G401 (cell line): ENCODE measurements around the gene TAOK1. TPM values are rescaled to one million over a fixed set of nuclear protein-coding genes. Genes with fewer than 3 reads are reported as not detected.
"Not testable (repeated sequence)": the region's sequence is repeated elsewhere in the genome, so short reads cannot be mapped to it uniquely, and the experiment has no call there.

Experiments
- DNase-seq: peaks from one replicate; pipeline ENCODE4 v3.0.0-alpha.2; 2015; ENCODE audit warnings: low spot score
- in situ Hi-C: cut with HindIII; loops from 2 replicates; pipeline ENCODE4 v1.10.0; 2016; ENCODE audit warnings: low sequenced_read_pairs, mixed read lengths
- total RNA-seq: library from RNA; depleted of rRNA; stranded (reverse); fragments of >200 nt; shearing (Covaris generic); gene quantifications from 2 replicates; pipeline ENCODE4 v1.2.3, GENCODE V29; 2014

Gene TAOK1
- total RNA-seq, 1 experiment from 2014 or later = 31.1 TPM

- no peak for DNase-seq
- in situ Hi-C loops = no loop called here
These were observed 22.8 kb downstream of the TAOK1 start for GRCh38 chr17:29412780-29413565.

GRCh38 chr17:29420128-29420527 lies 30.0 kb downstream of the TAOK1 start:
- no peak for DNase-seq
- in situ Hi-C loops = no loop called here

- no peak for DNase-seq
- in situ Hi-C loops = no loop called here
These were observed 40.1 kb downstream of the TAOK1 start for GRCh38 chr17:29430275-29430674.

- in situ Hi-C loops = no loop called here
- no peak for DNase-seq
These were observed 43.4 kb downstream of the TAOK1 start for GRCh38 chr17:29433541-29433940.

- DNase-seq = no peak
- in situ Hi-C loops = no loop called here
These were observed 44.4 kb downstream of the TAOK1 start for GRCh38 chr17:29434550-29434949.

- in situ Hi-C loops = no loop called here
- no peak for DNase-seq
These were observed 52.3 kb downstream of the TAOK1 start for GRCh38 chr17:29442451-29442850.

- no peak for DNase-seq
- in situ Hi-C loops = no loop called here
These were observed 53.0 kb downstream of the TAOK1 start for GRCh38 chr17:29443041-29443739.

- no peak for DNase-seq
- in situ Hi-C loops = no loop called here
These were observed 54.4 kb downstream of the TAOK1 start for GRCh38 chr17:29444589-29444988.

GRCh38 chr17:29445844-29446243 lies 55.7 kb downstream of the TAOK1 start:
- in situ Hi-C loops = no loop called here
- no peak for DNase-seq

GRCh38 chr17:29449865-29450671 lies 59.9 kb downstream of the TAOK1 start:
- no peak for DNase-seq
- in situ Hi-C loops = no loop called here

- peak; percentile 93 for DNase-seq
- in situ Hi-C loops = no loop called here
These were observed 61.1 kb downstream of the TAOK1 start for GRCh38 chr17:29451121-29451742.

GRCh38 chr17:29458066-29458465 lies 67.9 kb downstream of the TAOK1 start:
- no peak for DNase-seq
- in situ Hi-C loops = no loop called here

- peak; percentile 36 for DNase-seq
- in situ Hi-C loops = no loop called here
These were observed 71.5 kb downstream of the TAOK1 start for GRCh38 chr17:29461483-29462206.

- in situ Hi-C loops = no loop called here
- DNase-seq = no peak
These were observed 79.1 kb downstream of the TAOK1 start for GRCh38 chr17:29469276-29469675.

- DNase-seq = not testable (repeated sequence)
- in situ Hi-C loops = loop anchor here (5.0 to 10.0 kb wide), 2 partner anchors 49 to 89 kb away; no protein-coding TSS in a partner anchor
These were observed 83.3 kb downstream of the TAOK1 start for GRCh38 chr17:29473437-29473836.

GRCh38 chr17:29474297-29474696 lies 84.1 kb downstream of the TAOK1 start:
- in situ Hi-C loops = loop anchor here (5.0 to 10.0 kb wide), 2 partner anchors 48 to 89 kb away; no protein-coding TSS in a partner anchor
- no peak for DNase-seq

- in situ Hi-C loops = loop anchor here (10.0 kb wide), 1 partner anchor 91 kb away; no protein-coding TSS in a partner anchor
- no peak for DNase-seq
These were observed 85.7 kb downstream of the TAOK1 start for GRCh38 chr17:29475891-29476290.

- in situ Hi-C loops = not testable (repeated sequence)
- DNase-seq = peak; percentile 19
These were observed 90.2 kb downstream of the TAOK1 start for GRCh38 chr17:29480249-29480928.
